AG09319 (cell line): ENCODE measurements around the gene CFAP97D2.
"Not testable (repeated sequence)": the region's sequence is repeated elsewhere in the genome, so short reads cannot be mapped to it uniquely, and the experiment has no call there.

Experiments
- DNase-seq: peaks from one replicate; pipeline ENCODE4 v3.0.0-alpha.2; 2010; ENCODE audit warnings: low read depth; ENCODE audit errors: extremely low read depth
- TF ChIP-seq, protein P1 (sequence below): IDR thresholded peaks from 2 replicates; pipeline ENCODE4 v1.5.1; 2011; ENCODE audit warnings: low read depth, mild to moderate bottlenecking, inconsistent platforms, low read length, moderate library complexity

The CFAP97D2 gene

DNA sequence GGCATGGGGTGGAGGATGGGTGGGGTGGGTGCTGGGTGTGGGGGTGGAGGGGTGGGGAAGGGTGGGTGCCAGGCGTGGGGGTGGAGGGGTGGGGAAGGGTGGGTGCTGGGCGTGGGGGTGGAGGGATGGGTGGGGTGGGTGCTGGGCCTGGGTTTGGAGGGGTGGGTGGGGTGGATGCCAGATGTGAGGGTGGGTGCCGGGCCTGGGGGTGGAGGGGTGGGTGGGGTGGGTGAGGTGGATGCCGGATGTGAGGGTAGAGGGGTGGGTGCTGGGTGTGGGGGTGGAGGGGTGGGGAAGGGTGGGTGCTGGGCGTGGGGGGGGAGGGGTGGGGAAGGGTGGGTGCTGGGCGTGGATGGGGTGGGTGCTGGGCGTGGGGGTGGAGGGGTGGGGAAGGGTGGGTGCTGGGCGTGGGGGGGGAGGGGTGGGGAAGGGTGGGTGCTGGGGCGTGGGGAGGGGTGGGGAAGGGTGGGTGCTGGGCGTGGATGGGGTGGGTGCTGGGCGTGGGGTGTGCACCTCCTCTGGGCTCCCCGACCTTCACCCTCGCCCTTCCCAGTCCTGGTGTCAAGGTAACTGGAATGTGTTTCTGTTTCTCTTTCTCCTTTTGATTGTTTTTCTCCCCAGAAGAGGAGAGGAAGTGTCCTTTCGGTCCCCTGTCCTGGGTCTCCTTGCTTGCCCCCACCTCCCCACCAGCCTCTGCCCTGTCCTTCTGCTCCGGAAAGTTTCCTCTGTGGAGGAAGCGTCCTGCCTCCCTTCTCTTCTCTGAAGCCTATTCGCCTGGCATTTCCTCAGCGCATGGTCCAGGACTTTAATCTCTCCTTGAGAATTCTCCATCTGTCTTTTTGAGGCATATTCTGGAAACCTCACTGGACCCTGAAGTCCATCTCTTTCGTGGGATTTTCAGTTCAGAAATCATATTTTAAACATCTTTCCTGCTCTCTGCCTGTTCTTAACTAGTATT lies 22.9 kb upstream of the CFAP97D2 start:
- no peak for DNase-seq
- TF ChIP-seq, protein P1, sequence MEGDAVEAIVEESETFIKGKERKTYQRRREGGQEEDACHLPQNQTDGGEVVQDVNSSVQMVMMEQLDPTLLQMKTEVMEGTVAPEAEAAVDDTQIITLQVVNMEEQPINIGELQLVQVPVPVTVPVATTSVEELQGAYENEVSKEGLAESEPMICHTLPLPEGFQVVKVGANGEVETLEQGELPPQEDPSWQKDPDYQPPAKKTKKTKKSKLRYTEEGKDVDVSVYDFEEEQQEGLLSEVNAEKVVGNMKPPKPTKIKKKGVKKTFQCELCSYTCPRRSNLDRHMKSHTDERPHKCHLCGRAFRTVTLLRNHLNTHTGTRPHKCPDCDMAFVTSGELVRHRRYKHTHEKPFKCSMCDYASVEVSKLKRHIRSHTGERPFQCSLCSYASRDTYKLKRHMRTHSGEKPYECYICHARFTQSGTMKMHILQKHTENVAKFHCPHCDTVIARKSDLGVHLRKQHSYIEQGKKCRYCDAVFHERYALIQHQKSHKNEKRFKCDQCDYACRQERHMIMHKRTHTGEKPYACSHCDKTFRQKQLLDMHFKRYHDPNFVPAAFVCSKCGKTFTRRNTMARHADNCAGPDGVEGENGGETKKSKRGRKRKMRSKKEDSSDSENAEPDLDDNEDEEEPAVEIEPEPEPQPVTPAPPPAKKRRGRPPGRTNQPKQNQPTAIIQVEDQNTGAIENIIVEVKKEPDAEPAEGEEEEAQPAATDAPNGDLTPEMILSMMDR = no peak

GRCh38 chr13:114157869-114158495 lies 21.1 kb upstream of the CFAP97D2 start:
- TF ChIP-seq, protein P1 = no peak
- no peak for DNase-seq

DNA sequence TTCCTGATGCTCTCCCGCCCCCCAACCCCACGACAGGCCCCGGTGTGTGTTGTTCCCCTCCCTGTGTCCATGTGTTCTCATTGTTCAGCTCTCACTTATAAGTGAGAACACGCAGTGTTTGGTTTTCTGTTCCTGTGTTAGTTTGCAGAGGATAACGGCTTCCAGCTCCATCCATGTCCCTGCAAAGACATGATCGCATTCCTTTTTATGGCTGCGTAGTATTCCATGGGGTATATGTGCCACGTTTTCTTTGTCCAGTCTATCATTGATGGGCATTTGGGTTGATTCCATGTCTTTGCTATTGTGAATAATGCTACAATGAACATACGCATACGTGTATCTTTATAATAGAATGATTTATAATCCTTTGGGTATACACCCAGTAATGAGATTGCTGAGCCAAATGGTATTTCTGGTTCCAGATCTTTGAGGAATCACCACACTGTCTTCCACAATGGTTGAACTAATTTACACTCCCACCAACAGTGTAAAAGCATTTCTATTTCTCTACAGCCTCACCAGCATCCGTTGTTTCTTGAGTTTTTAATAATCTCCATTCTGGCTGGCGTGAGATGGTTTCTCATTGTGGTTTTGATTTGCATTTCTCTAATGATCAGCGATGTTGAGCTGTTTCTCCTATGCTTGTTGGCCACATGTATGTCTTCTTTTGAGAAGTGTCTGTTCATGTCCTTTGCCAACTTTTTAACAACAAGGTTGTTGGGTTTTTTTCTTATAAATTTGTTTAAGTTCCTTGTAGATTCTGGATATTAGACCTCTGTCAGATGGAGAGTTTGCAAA lies 20.0 kb upstream of the CFAP97D2 start:
- DNase-seq = not testable (repeated sequence)

GRCh38 chr13:114161028-114161556 lies 18.0 kb upstream of the CFAP97D2 start:
- DNase-seq = no peak
- TF ChIP-seq, protein P1 = no peak

DNA sequence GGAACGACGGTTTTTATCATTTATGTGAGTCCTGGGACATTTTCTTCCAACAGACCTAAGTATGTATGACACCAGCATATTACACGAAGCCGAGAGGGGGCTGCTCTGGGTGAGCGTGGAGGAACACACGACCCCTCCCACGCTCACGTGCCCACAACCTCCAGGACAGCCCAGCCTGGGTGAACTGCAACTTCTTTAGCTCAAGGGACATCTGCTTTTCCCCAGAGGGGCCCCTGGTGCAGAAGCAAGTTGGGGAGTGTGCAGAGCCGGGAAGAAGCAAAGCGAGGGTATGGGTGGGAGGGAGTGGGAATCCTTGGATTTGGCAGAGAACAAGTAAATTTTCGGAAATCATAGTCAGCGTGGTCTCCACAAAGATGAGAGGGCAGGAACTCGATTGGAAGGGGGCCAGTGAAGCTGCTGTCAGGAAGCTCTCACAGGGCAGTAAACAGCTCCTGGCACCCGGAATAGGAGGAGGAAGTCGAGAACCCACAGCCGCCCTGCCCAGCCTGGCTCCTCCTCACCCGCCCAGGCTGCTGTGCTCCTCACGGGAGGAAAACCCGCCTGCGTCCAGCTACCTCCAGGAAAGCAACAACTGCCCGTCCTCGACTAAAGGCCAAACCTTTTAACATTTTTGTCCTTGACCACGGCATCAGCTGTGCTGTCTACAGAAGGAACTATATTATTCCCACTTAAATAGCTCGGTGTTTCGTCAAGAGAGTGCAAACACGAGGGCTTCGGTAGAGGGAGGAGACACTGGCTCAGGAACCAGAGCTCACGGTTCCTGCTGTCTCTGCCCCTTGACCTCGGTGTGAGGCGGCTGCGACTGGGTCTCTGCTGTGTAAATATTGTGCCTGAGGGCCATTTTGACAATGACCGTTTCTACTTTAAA lies 17.2 kb upstream of the CFAP97D2 start:
- TF ChIP-seq, protein P1 = no peak
- DNase-seq = no peak

GRCh38 chr13:114162533-114162922 lies 16.5 kb upstream of the CFAP97D2 start:
- no peak for DNase-seq
- TF ChIP-seq, protein P1 = no peak

DNA sequence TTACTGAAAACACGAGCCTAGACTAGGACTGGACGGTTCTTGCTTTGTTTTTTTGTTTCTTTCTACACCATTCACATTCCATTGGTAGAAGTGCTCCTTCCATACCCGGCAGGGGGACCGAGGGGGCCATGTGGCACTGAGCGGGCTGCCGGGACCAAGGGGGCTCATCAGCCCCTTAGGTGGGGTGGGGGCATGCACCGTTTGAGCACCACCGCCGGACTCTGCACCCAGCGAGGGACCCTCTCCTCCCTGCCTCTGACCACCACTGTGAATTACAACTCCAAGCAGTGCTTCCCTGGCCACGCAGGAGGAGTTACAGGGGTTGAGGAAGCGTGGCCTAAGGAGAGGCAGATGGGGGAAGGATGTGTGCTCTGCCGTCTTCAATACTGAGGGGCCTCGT lies 15.0 kb upstream of the CFAP97D2 start:
- no peak for DNase-seq
- TF ChIP-seq, protein P1 = no peak
